Activated T-cell treated with anti-CD3 and anti-CD28 coated beads, Interleukin-2, amount 50 U/mL, for 72 hours (primary cell): Measurements from ENCODE around the gene CACNG4. TPM values are rescaled to one million over a fixed set of nuclear protein-coding genes. Genes with fewer than 3 reads are reported as not detected.

Experiments
- ATAC-seq, 2 donors: fragments of 150-1000 bp; cut with Tn5 transposase; replicated peaks in 1 of 2; 2 replicates each; pipeline ENCODE4 v1.10.0; 2021; ENCODE audit warnings: moderate library complexity in 2 of 2, mild to moderate bottlenecking in 1 of 2
- DNase-seq, 2 donors: peaks; one replicate each; pipeline ENCODE4 v3.0.0; 2021 to 2022; ENCODE audit warnings: mixed read lengths in 1 of 2
- H3K27ac Mint-ChIP-seq: one replicate; pipeline ENCODE4 v1.8.0; 2022; ENCODE audit warnings: mild to moderate bottlenecking, moderate library complexity, mixed read lengths
- H3K27me3 Mint-ChIP-seq: one replicate; pipeline ENCODE4 v1.8.0; 2022; ENCODE audit warnings: low read depth, mixed read lengths
- H3K36me3 Mint-ChIP-seq, 2 donors: one replicate each; pipeline ENCODE4 v1.8.0; 2022; ENCODE audit warnings: mixed read lengths in 2 of 2, mild to moderate bottlenecking in 1 of 2; ENCODE audit not compliant: insufficient read depth in 2 of 2
- H3K4me1 Mint-ChIP-seq: one replicate; pipeline ENCODE4 v1.8.0; 2022; ENCODE audit warnings: low read depth, mixed read lengths
- H3K4me3 Mint-ChIP-seq, 2 donors: one replicate each; pipeline ENCODE4 v1.8.0; 2022; ENCODE audit warnings: mild to moderate bottlenecking in 2 of 2, mixed read lengths in 2 of 2, moderate library complexity in 2 of 2
- H3K9me3 Mint-ChIP-seq, 2 donors: one replicate each; pipeline ENCODE4 v1.8.0; 2022; ENCODE audit warnings: mixed read lengths in 2 of 2
- total RNA-seq, 2 donors: library from RNA; stranded (reverse); gene quantifications; one replicate each; pipeline ENCODE4 v1.2.3, GENCODE V29; 2022

CACNG4 gene
- total RNA-seq, 2 donors from 2014 or later, result not detected

DNA sequence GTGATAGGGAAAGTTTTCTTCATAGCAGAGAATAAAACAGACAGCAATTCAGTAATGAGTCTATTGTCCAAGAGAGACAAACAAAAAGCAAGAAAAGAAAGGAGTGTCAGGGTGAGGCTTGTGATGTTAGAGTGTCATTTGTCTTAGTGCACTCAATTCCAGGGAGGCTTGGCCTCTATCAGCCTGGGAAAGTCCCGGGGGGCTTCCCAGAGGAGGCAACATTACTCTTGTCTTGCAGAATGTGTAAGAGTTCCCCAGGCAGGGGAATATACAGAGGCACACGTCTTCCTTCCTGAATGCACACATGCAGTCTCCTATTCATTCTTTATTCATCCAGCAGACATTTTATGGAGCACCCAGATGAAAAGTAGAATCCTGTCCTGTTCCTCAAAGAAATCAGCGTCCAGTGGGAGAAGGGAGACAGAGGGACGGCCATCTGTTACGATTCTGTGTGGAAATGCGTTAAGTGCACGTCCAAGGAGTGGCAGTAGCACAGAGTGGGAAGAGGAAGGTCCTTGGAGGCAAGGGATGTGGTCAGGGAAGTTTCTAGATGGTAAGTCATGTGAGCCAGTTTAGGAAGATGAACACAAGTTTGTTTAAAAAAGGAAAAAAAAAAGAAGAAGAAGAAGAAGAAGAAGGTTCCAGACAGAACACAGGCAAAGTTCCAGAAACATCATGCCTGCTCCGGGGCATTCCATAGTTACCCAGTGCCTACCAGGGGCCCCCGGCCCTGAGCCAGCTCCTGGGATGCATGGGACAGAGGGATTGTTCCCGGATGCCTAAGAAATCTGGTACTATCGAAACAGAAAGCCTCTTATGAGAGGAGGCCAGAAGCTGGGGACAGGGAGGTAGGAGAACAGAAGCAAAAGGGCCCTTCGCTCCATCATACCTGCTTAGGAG lies 21.1 kb downstream of the CACNG4 start:
- Mint-ChIP-seq H3K36me3 (no peaks in the 10 kb centered on the region), H3K27me3 (peaks cover 53% of the 10 kb centered on the region), H3K27ac (no peak overlapping the region), H3K4me3 (peak overlapping the region in 1 of 2 donors; percentile 50), H3K9me3 (no peaks in the 10 kb centered on the region), H3K4me1 (peaks cover 15% of the 10 kb centered on the region)
- ATAC-seq (peak; percentile 45 to 71), DNase-seq (peak; percentile 10 to 16)

DNA sequence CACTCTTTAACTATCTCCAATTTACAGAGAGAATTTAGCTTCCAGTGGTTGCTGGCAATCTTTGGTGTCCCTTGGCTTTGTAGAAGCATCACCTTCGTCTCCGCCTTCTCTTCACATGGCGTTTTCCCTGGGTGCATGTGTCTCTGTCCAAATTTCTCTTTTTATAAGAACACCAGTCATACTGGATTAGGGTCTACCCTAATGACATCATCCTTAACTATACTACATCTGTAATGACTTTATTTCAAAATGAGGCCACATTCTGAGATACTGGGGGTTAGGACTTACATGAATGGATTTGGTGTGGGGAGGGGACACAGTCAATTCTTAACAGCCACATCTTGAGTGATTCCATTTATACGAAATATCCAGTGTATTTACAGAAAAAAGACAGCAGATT lies 22.2 kb downstream of the CACNG4 start:
- ATAC-seq, result no peak
- H3K4me3 Mint-ChIP-seq, result no peak overlapping the region
- H3K9me3 Mint-ChIP-seq, result no peaks in the 10 kb centered on the region
- no peak overlapping the region for H3K27ac Mint-ChIP-seq
- no peak for DNase-seq
- H3K4me1 Mint-ChIP-seq, result peaks cover 15% of the 10 kb centered on the region
- no peaks in the 10 kb centered on the region for H3K36me3 Mint-ChIP-seq
- peaks cover 48% of the 10 kb centered on the region for H3K27me3 Mint-ChIP-seq

GRCh38 chr17:66987059-66987616 lies 22.6 kb downstream of the CACNG4 start:
- H3K4me3 Mint-ChIP-seq, result no peak overlapping the region
- no peak for DNase-seq

GRCh38 chr17:66988069-66988798 lies 23.7 kb downstream of the CACNG4 start:
- Mint-ChIP-seq H3K27me3 (peaks cover 43% of the 10 kb centered on the region), H3K36me3 (no peaks in the 10 kb centered on the region), H3K27ac (no peak overlapping the region), H3K9me3 (no peaks in the 10 kb centered on the region), H3K4me1 (peaks cover 15% of the 10 kb centered on the region), H3K4me3 (no peak overlapping the region)
- DNase-seq (no peak), ATAC-seq (no peak)

More at GRCh38 chr17:66987059-66987616, 22.6 kb downstream of the CACNG4 start:
- Mint-ChIP-seq H3K36me3 (no peaks in the 10 kb centered on the region), H3K9me3 (no peaks in the 10 kb centered on the region), H3K4me1 (peaks cover 15% of the 10 kb centered on the region), H3K27ac (no peak overlapping the region), H3K27me3 (peaks cover 48% of the 10 kb centered on the region)
- ATAC-seq, result no peak

DNA sequence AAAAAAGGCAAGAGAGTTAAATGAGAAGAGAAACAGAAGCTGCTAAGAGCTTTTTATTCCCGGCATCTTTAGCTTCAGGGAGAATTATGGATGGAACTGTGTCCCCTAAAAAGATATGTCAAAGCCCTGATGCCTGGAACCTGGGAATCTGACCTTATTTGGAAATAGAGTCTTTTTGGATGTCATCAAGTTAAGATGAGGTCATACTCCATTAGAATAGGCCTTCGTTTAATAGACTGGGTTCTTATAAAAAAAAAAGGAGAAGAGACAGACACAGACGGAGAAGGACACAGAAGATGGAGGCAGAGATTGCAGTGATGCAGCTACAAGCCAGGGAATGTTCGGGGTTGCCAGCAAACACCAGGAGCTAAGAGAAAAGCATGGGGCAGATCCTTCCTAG lies 24.6 kb downstream of the CACNG4 start:
- H3K4me3 Mint-ChIP-seq, result no peak overlapping the region
- H3K9me3 Mint-ChIP-seq, result no peaks in the 10 kb centered on the region
- H3K27ac Mint-ChIP-seq, result no peak overlapping the region
- peaks cover 15% of the 10 kb centered on the region for H3K4me1 Mint-ChIP-seq
- no peak for ATAC-seq
- no peaks in the 10 kb centered on the region for H3K36me3 Mint-ChIP-seq
- H3K27me3 Mint-ChIP-seq, result peaks cover 42% of the 10 kb centered on the region
- no peak for DNase-seq

- H3K4me1 Mint-ChIP-seq, result peaks cover 15% of the 10 kb centered on the region
- ATAC-seq (no peak), DNase-seq (no peak)
- H3K9me3 Mint-ChIP-seq, result no peaks in the 10 kb centered on the region
- peaks cover 42% of the 10 kb centered on the region for H3K27me3 Mint-ChIP-seq
- H3K27ac Mint-ChIP-seq, result no peak overlapping the region
- H3K4me3 Mint-ChIP-seq, result no peak overlapping the region
- no peaks in the 10 kb centered on the region for H3K36me3 Mint-ChIP-seq
Measured at GRCh38 chr17:66989579-66989978, 25.1 kb downstream of the CACNG4 start.

DNA sequence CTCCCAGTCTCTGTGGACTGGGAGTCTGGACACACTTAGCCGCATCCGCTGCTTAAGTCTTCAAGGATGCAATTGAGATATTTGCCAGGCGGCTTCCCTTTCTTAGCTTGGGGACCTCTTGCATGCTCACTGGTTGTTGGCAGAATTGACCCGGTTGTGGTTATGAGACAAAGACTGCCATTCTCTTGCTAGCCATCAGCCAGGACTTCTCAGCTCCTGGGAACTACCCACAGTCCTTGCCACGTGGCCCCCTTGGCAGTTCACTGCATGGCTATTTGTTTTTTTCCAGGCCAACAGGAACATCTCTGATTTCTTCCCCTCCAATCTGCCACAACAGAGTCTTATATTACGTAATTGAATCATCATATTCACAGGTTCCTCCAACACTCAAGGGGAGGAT lies 25.5 kb downstream of the CACNG4 start:
- Mint-ChIP-seq H3K27ac (no peak overlapping the region), H3K4me3 (no peak overlapping the region), H3K36me3 (no peaks in the 10 kb centered on the region), H3K27me3 (peaks cover 38% of the 10 kb centered on the region), H3K4me1 (peaks cover 13% of the 10 kb centered on the region), H3K9me3 (no peaks in the 10 kb centered on the region)
- no peak for DNase-seq
- ATAC-seq, result no peak

DNA sequence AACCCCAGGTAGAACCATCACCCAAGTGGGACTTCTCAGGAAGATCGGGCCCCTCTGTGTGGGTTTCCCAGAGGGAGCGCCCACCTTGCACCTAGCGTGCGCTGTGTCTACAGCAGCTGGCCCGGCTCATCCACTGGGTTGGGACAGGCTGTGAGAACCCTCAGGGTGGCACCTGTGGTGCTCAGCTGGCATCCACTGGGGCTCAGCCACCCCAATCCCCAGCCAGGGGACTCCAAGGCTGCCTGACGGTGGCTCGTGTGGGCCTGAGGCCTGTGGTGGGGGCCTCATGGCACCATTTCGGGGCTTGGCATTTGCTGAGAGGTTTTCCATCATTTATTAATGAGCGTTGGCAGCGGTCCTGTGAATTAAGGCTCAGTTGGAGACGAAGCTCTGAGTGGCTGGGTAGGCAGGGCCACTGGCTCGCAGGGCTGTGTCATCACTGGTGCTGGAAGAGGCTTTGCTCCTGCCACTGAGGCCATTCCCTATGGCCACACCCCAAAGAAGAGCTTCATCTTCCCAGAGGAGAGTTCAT lies 28.5 kb downstream of the CACNG4 start:
- H3K4me1 Mint-ChIP-seq, result no peaks in the 10 kb centered on the region

GRCh38 chr17:66994361-66994760 lies 29.9 kb downstream of the CACNG4 start:
- H3K4me3 Mint-ChIP-seq, result no peak overlapping the region
- H3K27ac Mint-ChIP-seq, result no peak overlapping the region
- DNase-seq (no peak), ATAC-seq (no peak)
- H3K9me3 Mint-ChIP-seq, result no peaks in the 10 kb centered on the region
- H3K4me1 Mint-ChIP-seq, result no peaks in the 10 kb centered on the region
- peaks cover 8% of the 10 kb centered on the region for H3K27me3 Mint-ChIP-seq
- no peaks in the 10 kb centered on the region for H3K36me3 Mint-ChIP-seq

More for the DNA sequence above, 28.5 kb downstream of the CACNG4 start:
- Mint-ChIP-seq H3K36me3 (no peaks in the 10 kb centered on the region), H3K27ac (no peak overlapping the region), H3K4me3 (no peak overlapping the region), H3K27me3 (peaks cover 9% of the 10 kb centered on the region), H3K9me3 (no peaks in the 10 kb centered on the region)
- DNase-seq (no peak), ATAC-seq (no peak)

- Mint-ChIP-seq H3K9me3 (no peaks in the 10 kb centered on the region), H3K27ac (no peak overlapping the region), H3K4me1 (no peaks in the 10 kb centered on the region), H3K36me3 (no peaks in the 10 kb centered on the region), H3K27me3 (peaks cover 3% of the 10 kb centered on the region), H3K4me3 (no peak overlapping the region)
- ATAC-seq, result no peak
- no peak for DNase-seq
Measured at GRCh38 chr17:66994930-66995535, 30.5 kb downstream of the CACNG4 start.

DNA sequence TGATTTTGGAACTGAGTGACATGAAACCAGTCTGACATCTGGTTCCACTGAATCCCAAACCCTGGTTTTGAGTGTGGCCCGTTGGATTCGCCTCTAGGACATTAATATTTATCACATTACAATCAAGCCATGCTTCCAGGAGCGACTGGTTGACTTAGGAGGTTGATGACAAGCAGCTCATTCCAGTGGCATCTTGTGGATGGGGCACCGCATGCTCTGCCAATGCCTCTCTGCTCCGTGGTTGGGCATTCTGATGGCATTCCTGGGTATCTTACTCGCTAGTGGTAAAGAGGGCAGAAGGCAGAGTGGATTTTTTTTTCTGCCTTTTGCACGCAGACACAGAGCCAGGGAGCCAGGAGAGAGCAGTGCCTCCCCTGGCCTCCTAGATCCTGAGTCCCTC lies 31.4 kb downstream of the CACNG4 start:
- Mint-ChIP-seq H3K4me3 (no peak overlapping the region), H3K27ac (no peak overlapping the region), H3K9me3 (no peaks in the 10 kb centered on the region), H3K36me3 (no peaks in the 10 kb centered on the region), H3K4me1 (no peaks in the 10 kb centered on the region), H3K27me3 (no peaks in the 10 kb centered on the region)
- DNase-seq, result no peak
- no peak for ATAC-seq

DNA sequence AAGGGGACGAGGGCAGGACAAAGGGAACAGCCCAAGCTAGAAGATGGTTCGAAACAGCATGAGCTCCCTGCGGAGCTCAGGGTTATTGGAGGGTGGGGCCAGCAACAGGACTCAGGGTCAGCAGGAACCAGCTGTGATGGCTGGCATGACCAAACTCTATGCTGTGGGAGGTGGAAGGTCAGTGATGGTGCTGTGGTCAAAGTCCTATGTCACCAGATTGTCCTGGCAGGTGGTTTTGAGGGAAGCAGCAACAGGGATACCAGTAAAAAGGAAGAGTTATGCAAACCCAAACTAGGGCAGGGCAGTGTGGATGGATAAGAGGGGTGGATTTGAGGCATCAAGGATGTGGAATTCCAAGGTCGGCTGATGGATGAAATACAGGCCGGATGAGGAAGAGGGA lies 32.4 kb downstream of the CACNG4 start:
- no peaks in the 10 kb centered on the region for H3K4me1 Mint-ChIP-seq
- H3K4me3 Mint-ChIP-seq, result no peak overlapping the region
- no peaks in the 10 kb centered on the region for H3K9me3 Mint-ChIP-seq
- H3K27ac Mint-ChIP-seq, result no peak overlapping the region
- no peak for DNase-seq
- H3K36me3 Mint-ChIP-seq, result no peaks in the 10 kb centered on the region
- peaks cover 3% of the 10 kb centered on the region for H3K27me3 Mint-ChIP-seq
- ATAC-seq, result no peak

GRCh38 chr17:67003231-67003630 lies 38.7 kb downstream of the CACNG4 start:
- Mint-ChIP-seq H3K27ac (no peak overlapping the region), H3K27me3 (peaks cover 25% of the 10 kb centered on the region), H3K4me1 (no peaks in the 10 kb centered on the region), H3K4me3 (no peak overlapping the region), H3K36me3 (no peaks in the 10 kb centered on the region), H3K9me3 (no peaks in the 10 kb centered on the region)
- ATAC-seq (no peak), DNase-seq (no peak)
